SU-DHL-6 (cell line): ENCODE data around the gene MORN3.

Experiments
- EZH2phosphoT487 ChIP-seq: fragments of 200-600 bp; sonication (generic), shearing (Covaris generic); conservative IDR thresholded peaks from 2 replicates; pipeline ENCODE4 v1.6.1; 2018; ENCODE audit warnings: mild to moderate bottlenecking, antibody characterized with exemption, low read length, moderate library complexity, mixed read lengths
- TF ChIP-seq, protein P1 (sequence below): fragments of 200-600 bp; sonication (generic); IDR thresholded peaks from one replicate; pipeline ENCODE4 v1.5.1; 2017; ENCODE audit warnings: antibody characterized with exemption, mild to moderate bottlenecking, low read length, moderate library complexity; ENCODE audit not compliant: insufficient read depth, poor library complexity, severe bottlenecking

DNA sequence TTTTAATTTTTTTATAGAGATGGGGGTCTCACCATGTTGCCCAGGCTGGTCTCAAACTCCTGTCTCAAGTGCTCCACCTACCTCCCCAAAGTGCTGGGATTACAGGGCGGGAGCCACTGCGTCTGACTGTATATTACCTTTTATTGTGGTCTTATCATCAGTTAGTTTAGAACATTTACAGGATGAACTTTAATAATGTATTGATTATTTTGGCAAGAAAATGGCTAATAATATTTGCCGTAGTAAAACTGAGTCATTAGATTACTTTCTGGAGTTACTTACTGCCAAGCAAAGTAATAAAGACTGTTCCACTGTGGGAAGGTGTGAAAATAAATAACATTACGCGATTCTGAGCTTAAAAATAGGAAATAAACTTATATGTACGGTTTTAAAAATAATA lies 66.7 kb downstream of the MORN3 start:
- TF ChIP-seq, protein P1, sequence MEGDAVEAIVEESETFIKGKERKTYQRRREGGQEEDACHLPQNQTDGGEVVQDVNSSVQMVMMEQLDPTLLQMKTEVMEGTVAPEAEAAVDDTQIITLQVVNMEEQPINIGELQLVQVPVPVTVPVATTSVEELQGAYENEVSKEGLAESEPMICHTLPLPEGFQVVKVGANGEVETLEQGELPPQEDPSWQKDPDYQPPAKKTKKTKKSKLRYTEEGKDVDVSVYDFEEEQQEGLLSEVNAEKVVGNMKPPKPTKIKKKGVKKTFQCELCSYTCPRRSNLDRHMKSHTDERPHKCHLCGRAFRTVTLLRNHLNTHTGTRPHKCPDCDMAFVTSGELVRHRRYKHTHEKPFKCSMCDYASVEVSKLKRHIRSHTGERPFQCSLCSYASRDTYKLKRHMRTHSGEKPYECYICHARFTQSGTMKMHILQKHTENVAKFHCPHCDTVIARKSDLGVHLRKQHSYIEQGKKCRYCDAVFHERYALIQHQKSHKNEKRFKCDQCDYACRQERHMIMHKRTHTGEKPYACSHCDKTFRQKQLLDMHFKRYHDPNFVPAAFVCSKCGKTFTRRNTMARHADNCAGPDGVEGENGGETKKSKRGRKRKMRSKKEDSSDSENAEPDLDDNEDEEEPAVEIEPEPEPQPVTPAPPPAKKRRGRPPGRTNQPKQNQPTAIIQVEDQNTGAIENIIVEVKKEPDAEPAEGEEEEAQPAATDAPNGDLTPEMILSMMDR: no peak
- no peak for TF ChIP-seq EZH2phosphoT487
